ENCODE data around the gene SLC5A5. TPM values are rescaled to one million over a fixed set of nuclear protein-coding genes. Genes with fewer than 3 reads are reported as not detected.

SLC5A5 gene
- total RNA-seq, 1 donor from 2014 or later: not detected

DNA sequence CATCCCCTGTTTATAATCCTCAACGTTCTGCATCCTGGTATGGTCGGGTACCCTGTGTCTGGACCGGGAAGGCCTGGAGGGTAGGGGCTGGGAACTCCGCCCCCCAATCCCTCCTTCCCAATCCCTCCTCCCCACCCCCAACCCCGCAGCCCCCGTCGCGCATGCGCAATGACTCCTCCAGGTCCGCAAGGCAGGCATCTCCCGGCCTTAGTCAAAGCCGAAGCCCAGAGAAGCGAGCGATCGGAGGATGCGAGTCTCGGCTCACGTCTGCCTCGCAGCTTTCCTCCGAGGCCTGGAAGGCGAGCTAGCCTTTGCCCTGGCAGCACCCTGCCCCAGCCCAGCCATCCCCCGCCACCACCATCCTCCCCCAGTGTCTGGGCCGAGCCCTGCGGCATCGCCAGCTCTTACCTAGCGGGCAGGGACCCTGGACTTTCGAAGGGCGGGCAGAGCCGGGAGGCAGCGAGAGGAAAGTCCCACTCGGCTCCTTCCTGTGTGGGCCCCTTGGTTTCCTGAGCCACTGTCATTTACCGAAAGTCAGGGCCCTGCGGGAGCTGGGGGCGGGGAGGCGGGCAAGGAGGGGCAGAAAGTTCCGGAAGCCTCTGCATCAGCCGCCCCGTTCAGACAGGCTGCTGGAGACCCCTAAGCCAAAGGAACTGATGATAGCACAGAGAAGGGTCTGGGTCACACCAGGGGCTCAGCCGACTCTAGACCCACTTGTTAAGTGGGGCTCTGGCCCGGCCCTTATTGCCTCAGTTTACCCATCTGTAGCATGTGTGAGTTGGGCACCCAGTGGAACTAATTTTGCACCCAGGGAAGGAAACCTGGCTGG, 24.0 kb upstream of the SLC5A5 start, which contains the start of gene JAK3:
Gene JAK3, minus strand, starts transcription at position 445 of the 829 bp plus-strand sequence. CDS start 3,565 bp downstream, outside the sequence.
- peak; percentile 87 for DNase-seq (ENCODE audit: low spot score)

DNA sequence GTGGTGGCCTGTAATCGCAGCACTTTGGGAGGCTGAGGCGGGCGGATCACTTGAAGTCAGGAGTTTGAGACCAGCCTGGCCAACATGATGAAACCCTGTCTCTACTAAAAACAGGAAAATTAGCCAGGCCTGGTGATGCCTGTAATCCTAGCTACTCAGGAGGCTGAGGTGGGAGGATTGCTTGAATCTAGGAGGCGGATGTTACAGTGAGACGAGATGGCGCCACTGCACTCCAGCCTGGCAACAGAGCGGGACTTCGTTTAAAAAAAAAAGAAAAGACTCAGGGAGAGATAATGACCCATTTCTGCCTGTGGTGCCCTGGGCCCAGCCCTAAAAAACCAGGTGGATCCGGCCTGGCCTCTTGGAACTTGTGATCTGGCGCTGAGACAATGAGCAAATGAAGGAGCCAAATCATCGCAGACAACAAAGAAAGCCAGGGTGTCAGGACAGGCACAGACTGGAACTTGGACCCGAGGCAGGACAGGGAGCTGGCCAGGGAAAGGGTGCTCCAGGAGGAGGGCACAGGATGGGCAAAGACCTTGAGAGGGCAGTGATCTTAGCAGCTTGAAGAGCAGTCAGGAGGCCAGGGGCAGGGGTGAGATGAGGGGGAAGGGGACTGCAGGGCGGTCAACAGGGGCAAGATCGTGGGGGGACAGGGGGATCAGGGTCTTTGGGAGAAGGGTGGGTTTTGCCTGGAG, 23.0 kb upstream of the SLC5A5 start:
- no peak for DNase-seq (ENCODE audit: low spot score)

DNA sequence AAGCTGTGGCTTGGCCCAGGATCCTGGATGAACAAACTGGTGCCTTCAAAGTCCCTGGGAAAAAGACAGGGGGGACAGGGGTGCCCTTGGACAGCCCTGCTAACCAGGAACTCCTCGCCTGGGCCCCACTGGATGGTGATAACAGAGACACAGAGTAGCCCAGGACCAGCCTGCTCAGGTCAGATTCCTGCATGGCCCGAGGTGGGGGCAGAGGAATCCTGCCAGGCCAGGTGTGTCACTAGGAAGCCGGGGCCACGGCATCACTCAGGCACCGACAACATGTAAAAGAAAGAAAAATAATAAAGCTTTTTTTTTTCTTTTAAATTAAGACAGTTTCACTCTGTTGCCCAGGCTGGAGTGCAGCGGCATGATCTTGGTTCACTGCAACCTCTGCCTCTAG, 17.7 kb upstream of the SLC5A5 start:
- no peak for DNase-seq (ENCODE audit: low spot score)

DNA sequence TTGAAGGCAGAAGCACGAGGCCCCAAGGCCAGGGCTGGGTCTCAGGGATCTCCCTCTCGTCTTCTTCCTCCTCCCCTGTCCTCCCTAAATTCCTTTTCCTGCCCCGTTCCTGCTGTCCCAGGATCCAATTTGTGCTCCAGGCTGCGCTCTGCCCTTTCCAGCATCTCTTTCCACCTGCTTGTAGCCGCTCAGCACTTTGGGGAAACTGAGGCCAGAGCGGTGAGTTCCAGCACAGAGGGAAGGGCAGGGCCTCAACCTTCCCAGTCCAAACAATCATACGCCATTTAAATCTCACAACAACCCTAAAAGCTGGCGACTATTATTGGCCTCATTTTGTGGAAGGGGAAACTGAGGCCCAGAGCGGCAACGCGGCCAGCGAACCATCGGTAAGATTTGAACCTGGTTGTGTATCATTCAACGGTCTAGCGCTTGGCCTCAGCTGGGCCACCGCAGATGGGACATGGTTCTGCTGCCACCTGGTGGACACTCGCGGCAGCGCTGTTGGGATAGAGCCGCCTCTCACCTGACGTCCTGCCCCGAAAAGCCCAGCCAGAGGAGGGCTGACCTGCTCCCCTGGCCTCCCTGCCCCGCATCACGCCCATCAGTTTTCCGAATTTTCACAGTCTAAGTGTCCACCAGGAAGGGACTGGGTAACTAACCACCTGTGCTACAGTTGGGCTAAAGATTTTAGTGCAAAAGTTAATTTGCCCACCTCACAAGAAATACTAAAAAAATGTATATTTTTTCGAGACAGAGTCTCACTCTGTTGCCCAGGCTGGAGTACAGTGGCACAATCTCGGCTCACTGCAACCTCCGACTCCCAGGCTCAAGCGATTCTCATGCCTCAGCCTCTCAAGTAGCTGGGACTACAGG, 16.2 kb upstream of the SLC5A5 start:
- peak; percentile 72 for DNase-seq (ENCODE audit: low spot score)

DNA sequence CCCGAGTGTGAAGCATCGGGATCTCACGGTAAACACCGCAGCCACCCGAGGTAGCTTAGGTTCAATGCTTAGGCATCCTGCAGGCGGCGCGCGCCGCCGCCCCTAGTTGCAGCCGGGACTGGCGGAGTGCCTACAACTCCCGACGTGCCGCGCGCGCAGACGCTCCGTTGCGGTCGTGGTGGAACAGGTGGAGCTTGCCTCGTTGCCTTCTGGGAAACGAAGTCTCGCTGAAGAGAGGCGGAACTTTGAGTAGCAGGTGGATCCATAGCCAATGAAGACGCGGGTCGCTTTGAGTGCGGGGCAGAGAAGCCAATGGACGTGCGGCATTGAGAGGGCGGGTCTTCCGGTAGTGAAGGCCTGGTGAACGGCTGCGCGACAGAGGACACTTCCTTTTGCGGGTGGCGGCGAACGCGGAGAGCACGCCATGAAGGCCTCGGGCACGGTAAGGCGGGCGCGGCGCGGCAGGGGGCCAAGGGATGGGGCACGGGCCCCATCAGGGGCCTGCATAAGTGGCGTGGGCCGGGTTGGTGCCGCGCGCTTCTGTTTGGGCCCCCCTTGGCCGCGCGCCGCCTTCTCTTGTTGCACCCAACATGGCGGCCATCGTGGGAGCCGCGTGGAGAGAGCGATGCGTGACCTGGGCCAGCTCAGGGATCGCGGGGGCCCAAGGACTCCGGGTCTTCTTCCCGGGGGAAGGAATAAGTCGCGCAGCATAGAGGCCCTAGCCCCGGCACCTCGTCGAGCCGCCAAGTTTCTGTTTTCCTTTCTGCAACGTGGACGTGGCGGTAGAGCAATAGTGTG, 12.0 kb upstream of the SLC5A5 start, which contains the start of gene RPL18A:
Gene RPL18A, plus strand, starts transcription at position 378 of the 798 bp plus-strand sequence. Its CDS starts 47 bp downstream, at position 425.
- DNase-seq (ENCODE audit: low spot score): peak; percentile 100

DNA sequence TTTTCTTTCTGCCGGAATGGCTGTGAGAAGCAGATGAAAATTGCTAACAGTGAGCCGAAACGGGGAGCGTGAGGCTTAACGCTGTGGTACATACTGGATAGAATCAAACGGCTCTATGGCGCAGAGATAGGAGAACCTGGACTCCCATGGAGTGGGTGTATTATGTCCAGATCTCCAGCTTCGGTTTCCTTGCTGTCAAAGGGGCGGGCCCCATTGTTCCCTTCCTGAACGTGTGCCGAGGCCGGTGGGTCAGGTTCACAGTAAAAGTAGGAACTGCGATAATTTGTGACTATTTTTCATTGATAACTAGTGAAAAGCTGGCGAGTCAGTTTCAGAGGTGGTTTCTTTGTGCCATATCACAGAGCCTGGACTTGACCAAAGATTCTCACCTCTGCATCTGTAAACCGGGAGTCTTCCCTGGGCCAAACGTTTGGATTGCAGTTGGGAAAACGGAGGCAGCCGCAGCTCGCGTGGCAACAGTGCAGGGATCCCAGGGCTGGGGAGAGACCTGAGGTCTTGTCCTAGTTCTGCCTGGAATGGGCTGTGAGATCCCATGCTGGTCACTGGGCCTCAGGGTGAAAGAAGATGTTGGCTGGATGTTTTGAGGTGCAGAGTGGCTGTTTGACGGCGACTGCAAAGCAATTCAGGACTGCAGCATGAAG, 11.3 kb upstream of the SLC5A5 start:
- DNase-seq (ENCODE audit: low spot score): no peak

DNA sequence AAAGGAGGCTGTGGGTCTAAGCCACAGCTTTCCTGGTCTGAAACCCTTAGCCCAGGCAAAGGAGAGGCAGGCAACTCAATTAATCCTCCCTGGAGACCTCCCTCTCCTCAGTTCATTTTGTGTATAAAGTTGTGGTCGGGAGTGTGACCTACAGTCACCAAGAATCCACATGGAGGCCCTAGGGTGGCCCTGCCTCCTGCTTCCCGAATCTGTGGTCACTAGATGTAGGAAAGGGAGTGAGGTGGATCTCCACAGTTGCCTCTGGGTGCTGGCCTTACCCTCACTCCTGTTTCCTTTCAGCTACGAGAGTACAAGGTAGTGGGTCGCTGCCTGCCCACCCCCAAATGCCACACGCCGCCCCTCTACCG, 10.8 kb upstream of the SLC5A5 start:
- DNase-seq (ENCODE audit: low spot score): no peak

DNA sequence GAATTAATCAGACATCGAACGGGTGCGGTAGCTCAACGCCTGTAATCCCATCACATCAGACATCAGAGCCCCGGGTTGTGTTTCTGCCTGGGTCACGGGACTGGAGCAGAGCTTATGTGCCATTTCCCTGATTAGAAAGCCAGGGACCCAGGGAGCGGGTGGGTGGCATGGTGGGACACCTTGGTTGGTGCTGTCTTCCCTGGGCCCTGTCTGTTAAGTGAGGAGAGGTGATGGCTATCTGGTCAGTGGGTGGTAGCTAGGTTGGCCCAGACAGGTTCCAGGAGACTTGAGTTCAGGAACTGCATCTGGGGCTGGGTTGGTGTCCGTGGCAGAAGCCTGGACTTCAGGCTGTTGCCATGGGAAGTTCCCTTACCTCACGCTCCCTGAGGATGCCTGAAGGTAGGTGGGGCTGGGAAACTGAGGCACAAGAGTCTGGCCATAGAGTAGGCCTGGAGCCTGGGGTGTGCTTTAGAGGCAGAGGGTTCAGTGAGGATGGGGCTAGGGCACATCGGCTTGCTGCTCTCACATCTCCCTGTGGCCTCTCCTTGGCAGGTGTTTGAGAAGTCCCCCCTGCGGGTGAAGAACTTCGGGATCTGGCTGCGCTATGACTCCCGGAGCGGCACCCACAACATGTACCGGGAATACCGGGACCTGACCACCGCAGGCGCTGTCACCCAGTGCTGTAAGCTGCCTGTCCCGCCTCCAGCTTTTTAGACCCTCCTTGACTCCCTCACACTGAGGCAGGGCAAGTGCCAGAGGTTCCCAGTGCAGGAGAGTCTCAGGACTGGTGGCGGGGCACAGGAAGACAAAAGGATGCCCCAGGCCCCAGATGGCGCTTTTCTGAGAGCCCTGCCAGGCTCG, 10.0 kb upstream of the SLC5A5 start:
- DNase-seq (ENCODE audit: low spot score): no peak

DNA sequence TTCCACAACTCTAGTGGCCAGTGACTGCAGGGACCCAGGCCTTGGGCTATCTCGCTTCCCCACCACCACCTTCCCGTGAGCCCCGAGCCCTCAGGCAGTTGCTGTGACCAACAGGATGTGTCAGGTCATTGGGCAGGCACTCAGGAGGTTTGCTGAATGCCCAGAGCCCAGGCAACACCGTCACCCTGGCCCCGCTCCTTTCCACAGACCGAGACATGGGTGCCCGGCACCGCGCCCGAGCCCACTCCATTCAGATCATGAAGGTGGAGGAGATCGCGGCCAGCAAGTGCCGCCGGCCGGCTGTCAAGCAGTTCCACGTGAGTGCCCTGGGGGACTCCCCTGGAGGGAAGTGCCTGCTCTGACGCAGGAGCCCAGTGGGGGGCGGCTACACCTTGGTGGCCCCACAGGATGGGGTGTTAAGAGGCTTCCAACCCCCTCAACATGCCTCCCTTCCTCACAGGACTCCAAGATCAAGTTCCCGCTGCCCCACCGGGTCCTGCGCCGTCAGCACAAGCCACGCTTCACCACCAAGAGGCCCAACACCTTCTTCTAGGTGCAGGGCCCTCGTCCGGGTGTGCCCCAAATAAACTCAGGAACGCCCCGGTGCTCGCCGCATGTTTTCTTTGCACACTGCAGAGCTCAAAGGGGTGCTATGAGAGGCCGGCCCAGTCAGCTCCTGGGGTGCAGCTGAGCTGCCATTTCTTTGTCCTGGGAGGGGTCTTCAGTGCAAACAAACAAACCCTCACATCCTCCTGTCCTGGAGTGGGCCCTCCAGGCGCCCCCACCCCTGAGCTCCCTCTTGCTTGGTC, 8.8 kb upstream of the SLC5A5 start:
- no peak for DNase-seq (ENCODE audit: low spot score)

DNA sequence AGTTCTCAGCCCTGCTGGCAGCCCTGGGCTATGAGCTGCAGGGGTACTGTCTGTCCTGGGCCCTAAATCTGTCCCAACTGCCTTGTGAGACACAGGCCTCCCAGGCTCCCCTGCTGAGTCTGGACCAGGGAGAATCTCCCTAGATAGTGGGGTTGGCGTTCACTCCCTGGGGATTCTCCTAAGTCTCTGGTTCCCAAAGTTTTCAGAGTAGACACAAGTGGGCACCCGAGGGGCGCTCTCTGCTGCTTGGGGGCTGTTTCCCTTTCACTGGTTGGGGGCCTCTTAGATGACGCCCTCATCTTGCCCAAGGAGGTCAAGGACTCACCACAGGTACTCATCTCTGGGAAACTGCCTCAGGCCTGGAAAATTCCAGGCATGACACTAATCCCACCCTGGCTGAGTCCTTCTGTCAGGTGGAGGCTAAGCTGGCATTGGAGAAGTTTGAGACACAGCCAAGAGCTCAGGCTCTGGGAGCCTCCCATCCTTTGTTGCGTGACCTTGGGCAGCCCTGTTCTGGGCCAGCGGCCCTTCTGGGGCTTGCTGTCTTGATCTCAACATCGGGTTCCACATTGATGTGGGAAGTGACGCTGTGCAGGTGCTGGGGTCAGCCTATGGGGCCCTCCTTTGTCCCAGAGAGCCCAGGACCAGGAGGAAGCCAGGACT, 8.1 kb upstream of the SLC5A5 start:
- DNase-seq (ENCODE audit: low spot score): no peak

DNA sequence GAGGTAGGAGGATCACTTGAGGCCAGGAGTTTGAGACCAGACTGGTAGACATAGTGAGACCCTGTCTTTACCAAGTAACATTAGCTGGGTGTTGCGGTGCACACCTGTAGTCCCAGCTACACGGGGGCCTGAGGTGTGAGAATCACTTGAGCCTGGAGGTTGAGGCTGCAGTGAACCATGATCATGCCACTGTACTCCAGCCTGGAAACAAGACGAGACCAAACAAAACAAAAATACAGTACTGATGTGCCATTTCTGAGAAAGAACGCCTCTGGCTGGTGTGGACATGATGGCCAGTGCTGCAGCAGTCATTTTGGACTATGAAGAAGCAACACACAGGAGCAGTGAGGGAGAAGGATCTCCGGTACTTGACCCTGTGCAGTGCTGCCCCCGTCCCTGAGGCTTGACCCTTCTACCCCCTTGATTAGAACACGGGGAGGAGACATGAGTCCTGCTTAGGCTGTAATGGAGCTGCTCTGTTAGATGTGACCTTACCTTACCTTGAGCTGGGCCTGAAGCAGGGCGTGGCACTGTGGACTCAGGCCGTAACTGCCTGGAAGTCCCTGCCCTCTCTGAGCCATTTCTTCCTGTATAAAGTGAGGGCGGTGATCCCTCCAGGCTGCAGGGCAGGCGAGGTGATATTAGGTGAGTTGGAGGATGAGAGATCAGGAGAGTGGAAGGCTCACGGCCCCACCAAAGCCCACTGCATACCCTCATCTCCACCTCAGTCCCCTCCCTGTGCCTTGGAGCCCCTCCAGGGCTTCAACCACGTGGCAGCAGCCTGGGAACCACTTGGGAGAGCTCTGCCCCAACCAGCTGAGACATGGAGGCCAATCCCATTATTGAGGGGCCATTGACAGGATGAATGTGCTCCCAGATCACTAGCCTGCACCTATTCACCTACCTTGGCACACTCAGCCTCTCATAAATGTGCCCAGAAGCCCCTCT, 6.1 kb upstream of the SLC5A5 start:
- DNase-seq (ENCODE audit: low spot score): no peak

DNA sequence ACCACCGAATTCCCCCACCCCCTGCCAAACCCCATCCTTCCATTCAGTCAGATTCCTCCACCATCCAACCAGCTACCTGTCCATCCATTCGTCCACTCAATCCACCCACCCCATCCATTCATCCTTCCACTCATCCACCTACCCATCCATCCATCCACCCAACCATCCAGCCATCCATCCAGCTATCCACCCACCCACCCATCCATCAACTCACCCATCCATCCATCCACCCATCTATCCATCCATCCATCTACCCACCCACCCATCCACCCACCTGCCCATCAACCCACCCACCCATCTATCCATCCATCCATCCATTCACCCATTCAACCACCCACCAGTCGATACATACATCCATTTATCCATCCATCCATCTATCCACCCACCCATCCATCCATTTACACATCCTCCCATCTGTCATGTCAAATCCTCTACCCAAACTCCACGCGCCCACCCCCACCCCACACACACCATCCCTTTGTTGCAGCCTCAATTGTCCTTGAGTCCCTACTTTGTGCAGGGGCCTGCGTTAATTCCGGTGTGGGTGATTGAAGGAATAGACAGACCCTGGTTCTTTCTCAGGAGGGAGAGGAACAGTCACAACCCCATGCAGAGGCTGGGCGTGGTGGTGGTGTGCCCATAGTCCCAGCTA, 5.3 kb upstream of the SLC5A5 start:
- no peak for DNase-seq (ENCODE audit: low spot score)

DNA sequence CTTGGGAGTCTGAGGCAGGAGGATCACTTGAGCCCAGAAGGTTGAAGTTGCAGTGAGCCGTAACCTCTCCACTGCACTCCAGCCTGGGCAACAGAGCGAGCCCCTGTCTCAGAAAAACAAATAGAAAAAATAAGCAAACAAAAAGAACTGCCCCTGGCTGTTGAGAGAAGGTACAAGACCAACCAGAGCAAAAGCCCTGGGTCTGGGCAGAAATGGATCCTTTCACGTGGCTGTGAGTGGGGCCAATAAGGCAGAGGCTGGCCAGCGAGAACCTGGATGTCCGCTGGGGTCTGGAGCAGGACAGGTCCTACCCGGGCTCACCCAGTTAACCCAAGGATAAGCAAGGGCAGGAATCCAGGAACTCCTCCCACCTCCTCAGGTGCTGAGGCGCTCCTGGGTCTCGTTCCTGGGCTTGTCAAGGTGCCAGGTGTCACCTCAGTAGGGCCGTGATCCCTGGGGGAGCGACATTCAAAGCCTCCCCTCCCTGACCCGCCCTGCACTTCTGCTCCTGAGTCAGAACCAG, 4.7 kb upstream of the SLC5A5 start:
- no peak for DNase-seq (ENCODE audit: low spot score)

DNA sequence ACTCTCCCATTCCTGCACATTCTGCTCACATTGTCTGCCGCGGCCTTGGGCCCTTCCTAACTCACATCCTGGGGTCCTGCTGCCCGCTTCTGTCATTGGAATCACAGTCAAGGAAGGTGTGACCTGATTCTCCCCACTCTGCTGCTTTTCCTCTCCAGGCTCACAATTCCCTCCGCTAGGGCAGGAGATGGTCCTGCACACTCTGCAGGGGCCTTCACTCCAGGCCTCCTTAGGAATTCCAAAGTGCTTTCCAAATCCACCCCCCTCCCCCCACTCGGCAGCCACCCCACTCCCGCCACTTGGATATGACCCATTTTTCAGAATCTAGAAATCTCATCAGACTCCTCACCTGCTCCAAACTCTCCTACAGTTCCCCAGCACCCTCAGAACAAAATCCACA, 3.1 kb upstream of the SLC5A5 start:
- DNase-seq (ENCODE audit: low spot score): no peak

DNA sequence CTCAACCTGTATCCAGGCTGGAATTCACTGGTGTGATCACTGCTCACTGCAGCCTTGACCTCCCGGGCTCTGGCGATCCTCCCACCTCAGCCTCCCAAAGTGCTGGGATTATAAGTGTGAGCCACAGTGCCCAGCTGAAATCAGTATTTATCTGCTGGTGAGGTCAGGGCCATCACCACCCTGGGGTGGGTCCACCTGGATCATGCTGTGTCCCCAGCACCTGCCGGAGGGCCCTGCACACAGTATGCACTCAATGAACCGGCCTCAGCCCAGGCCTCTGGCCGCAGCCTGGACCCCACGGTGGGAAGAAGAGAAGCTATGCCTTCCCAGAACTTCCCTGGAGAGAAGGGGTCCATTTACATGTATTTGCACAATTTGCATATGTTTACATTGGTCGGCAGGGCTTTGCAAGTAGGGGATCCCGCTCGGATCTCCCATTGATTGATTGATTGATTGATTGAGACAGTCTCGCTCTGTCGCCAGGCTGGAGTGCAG, 2.6 kb upstream of the SLC5A5 start:
- DNase-seq (ENCODE audit: low spot score): no peak
